Measurements from ENCODE around the gene MINDY4B. TPM values are rescaled to one million over a fixed set of nuclear protein-coding genes. Genes with fewer than 3 reads are reported as not detected.

Gene MINDY4B
- total RNA-seq, 2 experiments from 2014 or later, result not detected

DNA sequence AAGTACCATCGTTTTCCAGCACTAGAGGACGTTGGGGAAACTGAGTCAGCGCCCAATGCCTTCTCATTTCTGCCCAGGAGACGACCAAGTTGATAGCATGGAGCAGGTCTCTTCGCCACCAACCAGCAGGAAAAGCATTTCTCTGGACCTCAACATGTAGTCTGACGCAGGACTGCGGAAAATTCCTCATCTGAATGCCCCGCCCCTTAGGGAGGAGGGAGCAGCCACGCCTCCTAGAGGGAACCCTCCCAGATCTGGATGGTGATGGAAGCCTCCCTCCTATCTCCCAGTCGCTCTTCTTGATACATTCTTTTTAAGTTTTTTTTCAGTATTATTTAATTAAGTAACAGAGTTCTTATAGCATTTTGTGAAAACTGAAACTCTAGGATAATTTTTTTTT lies 17.4 kb upstream of the MINDY4B start:
- Mint-ChIP-seq H3K36me3 (ENCODE audit: low read depth) (no peaks in the 10 kb centered on the region), H3K27me3 (peaks cover 8% of the 10 kb centered on the region), H3K9me3 (ENCODE audit: low read depth) (no peaks in the 10 kb centered on the region), H3K27ac (no peak overlapping the region), H3K4me1 (no peaks in the 10 kb centered on the region), H3K4me3 (no peak overlapping the region)
- ChIA-PET POLR2A (no interaction called here), CTCF (interaction anchor here (0.6 to 0.7 kb wide), 2 partner anchors 220 to 1823 kb away, joined by 3 read pairs; no protein-coding TSS in a partner anchor)
- no peak for DNase-seq
- intact Hi-C loops (cut with DNase I, micrococcal nuclease), result no loop called here
- no peak for ATAC-seq

DNA sequence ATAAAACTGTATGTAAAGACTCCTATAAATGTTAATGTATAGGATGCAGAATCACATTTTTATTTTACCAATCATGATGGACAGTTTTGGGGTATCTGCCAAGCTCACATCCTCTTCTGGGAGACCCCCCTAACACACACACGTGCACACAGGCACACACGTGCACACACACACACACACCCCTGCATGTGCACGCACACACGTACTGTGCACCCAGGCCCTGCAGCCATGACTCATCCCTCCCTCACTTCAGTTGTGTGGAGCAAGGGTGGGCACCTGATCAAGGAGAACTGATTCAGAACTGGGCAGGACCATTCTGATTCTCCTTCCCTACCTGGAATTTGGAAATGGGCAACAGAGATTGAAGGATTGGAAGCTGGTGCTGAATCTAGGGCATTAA lies 16.0 kb upstream of the MINDY4B start:
- ATAC-seq (no peak), DNase-seq (no peak)
- H3K27ac Mint-ChIP-seq, result no peak overlapping the region
- H3K4me3 Mint-ChIP-seq, result no peak overlapping the region
- intact Hi-C loops (cut with DNase I, micrococcal nuclease), result no loop called here
- H3K36me3 Mint-ChIP-seq (ENCODE audit: low read depth), result no peaks in the 10 kb centered on the region
- ChIA-PET POLR2A (no interaction called here), CTCF (no interaction called here)
- no peaks in the 10 kb centered on the region for H3K9me3 Mint-ChIP-seq (ENCODE audit: low read depth)
- no peaks in the 10 kb centered on the region for H3K4me1 Mint-ChIP-seq
- peaks cover 7% of the 10 kb centered on the region for H3K27me3 Mint-ChIP-seq

GRCh38 chr3:150920236-150920635 lies 15.0 kb upstream of the MINDY4B start:
- intact Hi-C loops (cut with DNase I, micrococcal nuclease), result no loop called here
- Mint-ChIP-seq H3K27me3 (peaks cover 8% of the 10 kb centered on the region), H3K9me3 (ENCODE audit: low read depth) (no peaks in the 10 kb centered on the region), H3K4me3 (no peak overlapping the region), H3K27ac (no peak overlapping the region), H3K4me1 (no peaks in the 10 kb centered on the region), H3K36me3 (ENCODE audit: low read depth) (no peaks in the 10 kb centered on the region)
- ATAC-seq (no peak), DNase-seq (no peak)
- ChIA-PET CTCF (interaction anchor here (0.6 kb wide), 1 partner anchor 23 kb away, joined by 3 read pairs; no protein-coding TSS in a partner anchor), POLR2A (no interaction called here)

DNA sequence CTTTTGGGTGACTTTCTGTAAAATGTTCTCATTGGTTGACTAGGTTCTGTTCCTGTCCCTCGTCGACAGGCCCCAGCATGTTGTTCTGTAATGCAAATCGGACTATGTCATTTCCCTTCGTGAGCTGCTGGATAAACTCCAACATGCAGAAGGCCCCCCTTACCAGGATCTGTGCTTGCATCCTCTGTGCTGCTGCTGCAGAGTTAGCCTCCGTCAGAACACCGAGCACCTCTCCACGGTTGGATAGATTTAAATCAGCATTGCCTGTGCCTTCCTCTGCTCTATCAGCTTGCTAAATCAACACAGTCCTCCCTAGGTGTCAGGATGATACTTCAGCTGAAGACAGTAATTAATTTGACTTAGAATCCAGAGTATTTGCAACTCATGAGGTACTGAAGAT lies 12.7 kb upstream of the MINDY4B start:
- Mint-ChIP-seq H3K4me1 (no peaks in the 10 kb centered on the region), H3K4me3 (no peak overlapping the region), H3K36me3 (ENCODE audit: low read depth) (no peaks in the 10 kb centered on the region), H3K27ac (no peak overlapping the region), H3K9me3 (ENCODE audit: low read depth) (no peaks in the 10 kb centered on the region), H3K27me3 (peaks cover 8% of the 10 kb centered on the region)
- intact Hi-C loops (cut with DNase I, micrococcal nuclease), result no loop called here
- ChIA-PET CTCF (interaction anchor here (0.7 to 0.9 kb wide), 3 partner anchors 41 to 130 kb away, joined by 3 read pairs; no protein-coding TSS in a partner anchor), POLR2A (no interaction called here)
- ATAC-seq (no peak), DNase-seq (no peak)

- no peaks in the 10 kb centered on the region for H3K36me3 Mint-ChIP-seq (ENCODE audit: low read depth)
- no peak for ATAC-seq
- no peaks in the 10 kb centered on the region for H3K9me3 Mint-ChIP-seq (ENCODE audit: low read depth)
- no peak overlapping the region for H3K27ac Mint-ChIP-seq
- DNase-seq, result no peak
- H3K4me1 Mint-ChIP-seq, result no peaks in the 10 kb centered on the region
- CTCF ChIA-PET, result no interaction called here
- H3K27me3 Mint-ChIP-seq, result peaks cover 13% of the 10 kb centered on the region
- intact Hi-C loops (cut with DNase I, micrococcal nuclease), result no loop called here
- POLR2A ChIA-PET, result no interaction called here
- no peak overlapping the region for H3K4me3 Mint-ChIP-seq
Measured at GRCh38 chr3:150913133-150913922, 8.1 kb upstream of the MINDY4B start.

GRCh38 chr3:150912501-150912900 lies 7.3 kb upstream of the MINDY4B start:
- Mint-ChIP-seq H3K27ac (no peak overlapping the region), H3K4me3 (no peak overlapping the region), H3K4me1 (no peaks in the 10 kb centered on the region), H3K9me3 (ENCODE audit: low read depth) (no peaks in the 10 kb centered on the region), H3K27me3 (peaks cover 13% of the 10 kb centered on the region), H3K36me3 (ENCODE audit: low read depth) (no peaks in the 10 kb centered on the region)
- DNase-seq (no peak), ATAC-seq (no peak)
- ChIA-PET POLR2A (no interaction called here), CTCF (no interaction called here)
- intact Hi-C loops (cut with DNase I, micrococcal nuclease), result no loop called here

GRCh38 chr3:150911771-150912170 lies 6.5 kb upstream of the MINDY4B start:
- Mint-ChIP-seq H3K36me3 (ENCODE audit: low read depth) (no peaks in the 10 kb centered on the region), H3K4me1 (no peaks in the 10 kb centered on the region), H3K27ac (no peak overlapping the region), H3K27me3 (peaks cover 13% of the 10 kb centered on the region), H3K4me3 (no peak overlapping the region), H3K9me3 (ENCODE audit: low read depth) (no peaks in the 10 kb centered on the region)
- POLR2A ChIA-PET, result no interaction called here
- CTCF ChIA-PET, result interaction anchor here (0.6 kb wide), 1 partner anchor 226 kb away, joined by 4 read pairs; no protein-coding TSS in a partner anchor
- DNase-seq (no peak), ATAC-seq (no peak)
- intact Hi-C loops (cut with DNase I, micrococcal nuclease), result no loop called here

DNA sequence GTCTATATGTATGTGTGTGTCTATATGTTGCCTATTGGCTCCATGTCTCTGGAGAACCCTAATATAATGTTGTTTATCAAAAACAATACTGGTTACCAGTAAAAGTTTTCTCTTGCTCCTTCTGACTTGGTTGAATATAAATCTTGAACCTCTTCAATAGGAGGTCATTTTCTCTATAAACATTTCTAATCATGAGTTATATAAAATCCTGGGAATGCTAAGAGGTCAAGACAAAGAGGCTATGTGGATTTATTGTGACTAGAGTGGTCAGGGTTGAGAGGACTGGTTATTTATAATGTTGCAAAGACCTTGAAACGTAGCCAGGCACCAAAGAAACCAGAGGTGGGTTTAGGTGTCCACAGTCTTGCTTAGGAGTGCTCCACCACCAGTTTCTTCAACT lies 1.2 kb upstream of the MINDY4B start:
- peaks cover 4% of the 10 kb centered on the region for H3K27me3 Mint-ChIP-seq
- intact Hi-C loops (cut with DNase I, micrococcal nuclease), result no loop called here
- no peak for ATAC-seq

GRCh38 chr3:150905746-150906145 lies 507 bp upstream of the MINDY4B start:
- Mint-ChIP-seq H3K36me3 (ENCODE audit: low read depth) (no peaks in the 10 kb centered on the region), H3K4me3 (no peak overlapping the region), H3K9me3 (ENCODE audit: low read depth) (no peaks in the 10 kb centered on the region), H3K4me1 (no peaks in the 10 kb centered on the region), H3K27ac (no peak overlapping the region), H3K27me3 (peaks cover 4% of the 10 kb centered on the region)
- DNase-seq (no peak), ATAC-seq (no peak)
- intact Hi-C loops (cut with DNase I, micrococcal nuclease), result no loop called here
- ChIA-PET CTCF (no interaction called here), POLR2A (no interaction called here)

More for the DNA sequence above, 1.2 kb upstream of the MINDY4B start:
- no peaks in the 10 kb centered on the region for H3K36me3 Mint-ChIP-seq (ENCODE audit: low read depth)
- no peak for DNase-seq
- POLR2A ChIA-PET, result no interaction called here
- H3K9me3 Mint-ChIP-seq (ENCODE audit: low read depth), result no peaks in the 10 kb centered on the region
- H3K4me1 Mint-ChIP-seq, result no peaks in the 10 kb centered on the region
- no peak overlapping the region for H3K4me3 Mint-ChIP-seq
- CTCF ChIA-PET, result interaction anchor here (0.6 kb wide), 1 partner anchor 427 kb away, joined by 3 read pairs; no protein-coding TSS in a partner anchor
- H3K27ac Mint-ChIP-seq, result no peak overlapping the region

DNA sequence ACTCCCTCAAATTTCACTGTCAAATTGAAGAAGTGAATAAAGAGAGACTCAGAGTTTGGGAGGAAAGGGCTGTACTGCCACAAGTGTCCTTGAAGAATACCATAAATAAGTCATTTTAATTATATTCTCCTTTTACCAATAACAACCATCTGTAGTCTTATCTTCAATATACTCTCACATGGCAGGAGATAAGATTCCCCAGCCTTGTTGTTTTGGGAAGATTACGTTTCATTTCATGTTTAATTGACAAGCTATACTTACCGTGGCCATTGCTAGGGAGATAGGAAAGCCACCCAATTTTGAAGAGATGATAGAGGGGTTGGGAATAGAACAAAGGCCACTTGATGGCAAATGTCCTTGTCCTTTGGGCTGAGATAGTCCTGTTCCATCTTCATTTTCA lies 2.3 kb downstream of the MINDY4B start:
- DNase-seq (no peak), ATAC-seq (no peak)
- H3K9me3 Mint-ChIP-seq (ENCODE audit: low read depth), result no peaks in the 10 kb centered on the region
- ChIA-PET CTCF (no interaction called here), POLR2A (no interaction called here)
- no peak overlapping the region for H3K27ac Mint-ChIP-seq
- H3K36me3 Mint-ChIP-seq (ENCODE audit: low read depth), result no peaks in the 10 kb centered on the region
- intact Hi-C loops (cut with DNase I, micrococcal nuclease), result no loop called here
- H3K27me3 Mint-ChIP-seq, result peaks cover 4% of the 10 kb centered on the region
- H3K4me3 Mint-ChIP-seq, result no peak overlapping the region
- H3K4me1 Mint-ChIP-seq, result no peaks in the 10 kb centered on the region

GRCh38 chr3:150901793-150902192 lies 3.4 kb downstream of the MINDY4B start:
- DNase-seq, result no peak
- Mint-ChIP-seq H3K4me3 (no peak overlapping the region), H3K27me3 (peaks cover 4% of the 10 kb centered on the region), H3K4me1 (no peaks in the 10 kb centered on the region), H3K36me3 (ENCODE audit: low read depth) (no peaks in the 10 kb centered on the region), H3K27ac (no peak overlapping the region), H3K9me3 (ENCODE audit: low read depth) (no peaks in the 10 kb centered on the region)
- ChIA-PET POLR2A (no interaction called here), CTCF (no interaction called here)
- no peak for ATAC-seq
- intact Hi-C loops (cut with DNase I, micrococcal nuclease), result no loop called here

- Mint-ChIP-seq H3K4me3 (no peak overlapping the region), H3K9me3 (ENCODE audit: low read depth) (no peaks in the 10 kb centered on the region), H3K36me3 (ENCODE audit: low read depth) (no peaks in the 10 kb centered on the region), H3K27ac (no peak overlapping the region), H3K4me1 (no peaks in the 10 kb centered on the region), H3K27me3 (peaks cover 4% of the 10 kb centered on the region)
- DNase-seq (no peak), ATAC-seq (no peak)
- intact Hi-C loops (cut with DNase I, micrococcal nuclease), result no loop called here
- CTCF ChIA-PET, result no interaction called here
- POLR2A ChIA-PET, result no interaction called here
Measured at GRCh38 chr3:150899141-150899540, 6.1 kb downstream of the MINDY4B start.
